GM23338 (cell line): ENCODE measurements around the gene TXLNG. TPM values are rescaled to one million over a fixed set of nuclear protein-coding genes. Genes with fewer than 3 reads are reported as not detected.

Source experiments
- ATAC-seq: fragments of 200-7000 bp; cut with Tn5 transposase; 3 replicates; pipeline ENCODE4 v1.9.1; 2020
- DNase-seq: peaks from one replicate; pipeline ENCODE4 v3.0.0-alpha.2; 2015; ENCODE audit warnings: low spot score
- H2AFZ ChIP-seq: fragments of 200-600 bp; sonication (generic); 2 replicates; pipeline ENCODE4 v1.8.0; 2016; ENCODE audit warnings: antibody characterized with exemption, mild to moderate bottlenecking, moderate library complexity
- H3F3A ChIP-seq: fragments of 200-600 bp; sonication (generic); replicated peaks from 2 replicates; pipeline ENCODE4 v1.8.0; 2017; ENCODE audit warnings: antibody characterized with exemption, mixed run types, low read depth
- H3K27ac ChIP-seq: fragments of 200-600 bp; sonication (generic); 2 replicates; pipeline ENCODE4 v1.6.1; 2016; ENCODE audit warnings: low read depth
- H3K27me3 ChIP-seq: fragments of 200-600 bp; sonication (generic); 2 replicates; pipeline ENCODE4 v1.8.0; 2016; ENCODE audit warnings: mild to moderate bottlenecking, mixed run types, moderate library complexity; ENCODE audit not compliant: insufficient read depth
- H3K36me3 ChIP-seq: fragments of 200-600 bp; sonication (generic); 2 replicates; pipeline ENCODE4 v1.8.0; 2016; ENCODE audit warnings: mild to moderate bottlenecking; ENCODE audit not compliant: insufficient read depth
- H3K4me1 ChIP-seq: fragments of 200-600 bp; sonication (generic); 2 replicates; pipeline ENCODE4 v1.8.0; 2016; ENCODE audit warnings: mild to moderate bottlenecking, moderate library complexity; ENCODE audit not compliant: insufficient read depth
- H3K4me2 ChIP-seq: fragments of 200-600 bp; sonication (generic); 2 replicates; pipeline ENCODE4 v1.7.1; 2017; ENCODE audit warnings: mixed run types
- H3K4me3 ChIP-seq: fragments of 200-600 bp; sonication (generic); 2 replicates; pipeline ENCODE4 v1.6.1; 2016; ENCODE audit warnings: mixed run types
- H3K79me2 ChIP-seq: fragments of 200-600 bp; sonication (generic); replicated peaks from 2 replicates; pipeline ENCODE4 v1.8.0; 2017; ENCODE audit warnings: mild to moderate bottlenecking; ENCODE audit not compliant: insufficient read depth
- H3K9me2 ChIP-seq: fragments of 200-600 bp; sonication (generic); 2 replicates; pipeline ENCODE4 v1.8.0; 2017; ENCODE audit not compliant: insufficient read depth
- H4K20me1 ChIP-seq: fragments of 200-600 bp; sonication (generic); replicated peaks from 2 replicates; pipeline ENCODE4 v1.8.0; 2017; ENCODE audit warnings: mild to moderate bottlenecking; ENCODE audit not compliant: insufficient read depth
- H3K27ac Mint-ChIP-seq: 2 replicates; pipeline ENCODE4 v1.8.0; 2020; ENCODE audit warnings: inconsistent platforms, mild to moderate bottlenecking, moderate library complexity, mixed read lengths
- H3K27me3 Mint-ChIP-seq: 3 replicates; pipeline ENCODE4 v1.8.0; 2022; ENCODE audit warnings: low read depth, mild to moderate bottlenecking, moderate library complexity, mixed read lengths, inconsistent platforms; ENCODE audit not compliant: insufficient read depth, poor library complexity
- H3K36me3 Mint-ChIP-seq: 3 replicates; pipeline ENCODE4 v1.8.0; 2021; ENCODE audit warnings: low read depth, mild to moderate bottlenecking, inconsistent platforms, moderate library complexity, mixed read lengths
- H3K4me1 Mint-ChIP-seq: 3 replicates; pipeline ENCODE4 v1.8.0; 2020; ENCODE audit warnings: mild to moderate bottlenecking, inconsistent platforms, mixed read lengths
- H3K4me3 Mint-ChIP-seq: 3 replicates; pipeline ENCODE4 v1.8.0; 2021; ENCODE audit warnings: moderate library complexity, mild to moderate bottlenecking, inconsistent platforms, mixed read lengths
- H3K9me3 Mint-ChIP-seq: 3 replicates; pipeline ENCODE4 v1.8.0; 2020; ENCODE audit warnings: moderate library complexity, mild to moderate bottlenecking, inconsistent platforms, mixed read lengths
- CREB1 ChIP-seq: fragments of 250-450 bp; sonication (Bioruptor Pico); IDR thresholded peaks from 2 replicates; pipeline ENCODE4 v1.5.0; 2020; ENCODE audit warnings: low read depth, mild to moderate bottlenecking, moderate library complexity
- EZH2 ChIP-seq: fragments of 200-600 bp; sonication (generic); IDR thresholded peaks from one replicate; pipeline ENCODE4 v1.8.0; 2017; ENCODE audit warnings: antibody characterized with exemption, mild to moderate bottlenecking, low read depth; ENCODE audit not compliant: unreplicated experiment
- NANOG ChIP-seq: IDR thresholded peaks from 2 replicates; pipeline ENCODE4 v1.6.1; 2016; ENCODE audit warnings: antibody characterized with exemption, borderline replicate concordance
- POLR2AphosphoS5 ChIP-seq: IDR thresholded peaks from 2 replicates; pipeline ENCODE4 v1.6.1; 2016; ENCODE audit warnings: antibody characterized with exemption, low read depth
- polyA plus RNA-seq: library from polyadenylated mRNA; unstranded; fragments of >200 nt; fragmentation: Nextera tagmentation; extraction: Ambion mirVana; gene quantifications from 2 replicates; pipeline ENCODE4 v1.2.1, GENCODE V29; 2016
- total RNA-seq: library from RNA; depleted of rRNA; stranded (reverse); fragments of >200 nt; shearing (Covaris generic); gene quantifications from 2 replicates; pipeline ENCODE4 v1.2.3, GENCODE V29; 2014
- TF ChIP-seq, protein P1 (sequence below), 2 experiments: fragments of 200-600 bp in 1 of 2; sonication (generic) in 1 of 2; conservative IDR thresholded peaks; 2 replicates each; pipeline versions ENCODE4 v1.5.1 to v1.6.1; 2016 to 2017; ENCODE audit warnings: antibody characterized with exemption in 2 of 2, low read depth in 2 of 2, mild to moderate bottlenecking in 2 of 2, moderate library complexity in 1 of 2
- TF ChIP-seq, protein P2 (sequence below): IDR thresholded peaks from 2 replicates; pipeline ENCODE4 v1.6.1; 2016; ENCODE audit warnings: antibody characterized with exemption
- TF ChIP-seq, protein P3 (sequence below): fragments of 250-450 bp; sonication (Bioruptor Pico); IDR thresholded peaks from 2 replicates; pipeline ENCODE4 v1.5.0; 2020; ENCODE audit warnings: mild to moderate bottlenecking, moderate library complexity

The TXLNG gene
- total and polyA plus RNA-seq, 2 experiments from 2014 or later, result 45.3 to 48.4 TPM

DNA sequence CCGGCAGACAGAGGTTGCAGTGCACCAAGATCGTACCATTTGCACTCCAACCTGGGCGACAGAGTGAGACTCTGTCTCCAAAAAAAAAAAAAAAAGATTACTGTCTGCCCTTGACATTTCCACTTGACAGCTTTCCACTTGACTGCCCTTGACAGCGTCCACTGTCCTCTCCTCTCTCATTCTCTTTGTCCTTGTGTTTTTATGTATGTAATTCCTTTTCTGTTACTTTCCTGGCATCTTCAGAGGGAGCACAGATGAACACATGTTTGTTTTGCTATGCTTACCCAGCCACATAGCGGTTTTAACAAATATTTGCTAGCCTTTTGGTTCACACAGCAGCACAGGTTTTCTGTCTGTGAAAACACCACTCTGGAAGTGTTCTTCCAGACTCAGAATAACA, 40.6 kb upstream of the TXLNG start:
- H4K20me1 ChIP-seq, result no peaks in the 10 kb centered on the region
- no peak overlapping the region for H3K27ac ChIP-seq
- no peaks in the 10 kb centered on the region for H3K4me1 ChIP-seq
- no peaks in the 10 kb centered on the region for H3K27me3 ChIP-seq
- H3K4me3 ChIP-seq, result no peak overlapping the region
- Mint-ChIP-seq H3K27me3 (peaks cover 2% of the 10 kb centered on the region), H3K4me1 (no peaks in the 10 kb centered on the region), H3K36me3 (peaks cover 59% of the 10 kb centered on the region), H3K9me3 (no peaks in the 10 kb centered on the region), H3K27ac (no peak overlapping the region), H3K4me3 (no peak overlapping the region)
- no peak for DNase-seq
- no peaks in the 10 kb centered on the region for H3K9me2 ChIP-seq
- no peak for ATAC-seq
- TF ChIP-seq, protein P1, sequence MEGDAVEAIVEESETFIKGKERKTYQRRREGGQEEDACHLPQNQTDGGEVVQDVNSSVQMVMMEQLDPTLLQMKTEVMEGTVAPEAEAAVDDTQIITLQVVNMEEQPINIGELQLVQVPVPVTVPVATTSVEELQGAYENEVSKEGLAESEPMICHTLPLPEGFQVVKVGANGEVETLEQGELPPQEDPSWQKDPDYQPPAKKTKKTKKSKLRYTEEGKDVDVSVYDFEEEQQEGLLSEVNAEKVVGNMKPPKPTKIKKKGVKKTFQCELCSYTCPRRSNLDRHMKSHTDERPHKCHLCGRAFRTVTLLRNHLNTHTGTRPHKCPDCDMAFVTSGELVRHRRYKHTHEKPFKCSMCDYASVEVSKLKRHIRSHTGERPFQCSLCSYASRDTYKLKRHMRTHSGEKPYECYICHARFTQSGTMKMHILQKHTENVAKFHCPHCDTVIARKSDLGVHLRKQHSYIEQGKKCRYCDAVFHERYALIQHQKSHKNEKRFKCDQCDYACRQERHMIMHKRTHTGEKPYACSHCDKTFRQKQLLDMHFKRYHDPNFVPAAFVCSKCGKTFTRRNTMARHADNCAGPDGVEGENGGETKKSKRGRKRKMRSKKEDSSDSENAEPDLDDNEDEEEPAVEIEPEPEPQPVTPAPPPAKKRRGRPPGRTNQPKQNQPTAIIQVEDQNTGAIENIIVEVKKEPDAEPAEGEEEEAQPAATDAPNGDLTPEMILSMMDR (conservative IDR thresholded peaks at IDR 0.05; ENCODE audit: low read depth in 2 of 2), result no peak
- TF ChIP-seq CREB1 (CRISPR knock-in tag) (no peak), EZH2 (no peak), NANOG (no peak), POLR2AphosphoS5 (no peak)
- TF ChIP-seq, protein P2, sequence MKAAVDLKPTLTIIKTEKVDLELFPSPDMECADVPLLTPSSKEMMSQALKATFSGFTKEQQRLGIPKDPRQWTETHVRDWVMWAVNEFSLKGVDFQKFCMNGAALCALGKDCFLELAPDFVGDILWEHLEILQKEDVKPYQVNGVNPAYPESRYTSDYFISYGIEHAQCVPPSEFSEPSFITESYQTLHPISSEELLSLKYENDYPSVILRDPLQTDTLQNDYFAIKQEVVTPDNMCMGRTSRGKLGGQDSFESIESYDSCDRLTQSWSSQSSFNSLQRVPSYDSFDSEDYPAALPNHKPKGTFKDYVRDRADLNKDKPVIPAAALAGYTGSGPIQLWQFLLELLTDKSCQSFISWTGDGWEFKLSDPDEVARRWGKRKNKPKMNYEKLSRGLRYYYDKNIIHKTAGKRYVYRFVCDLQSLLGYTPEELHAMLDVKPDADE, result no peak
- TF ChIP-seq, protein P3, sequence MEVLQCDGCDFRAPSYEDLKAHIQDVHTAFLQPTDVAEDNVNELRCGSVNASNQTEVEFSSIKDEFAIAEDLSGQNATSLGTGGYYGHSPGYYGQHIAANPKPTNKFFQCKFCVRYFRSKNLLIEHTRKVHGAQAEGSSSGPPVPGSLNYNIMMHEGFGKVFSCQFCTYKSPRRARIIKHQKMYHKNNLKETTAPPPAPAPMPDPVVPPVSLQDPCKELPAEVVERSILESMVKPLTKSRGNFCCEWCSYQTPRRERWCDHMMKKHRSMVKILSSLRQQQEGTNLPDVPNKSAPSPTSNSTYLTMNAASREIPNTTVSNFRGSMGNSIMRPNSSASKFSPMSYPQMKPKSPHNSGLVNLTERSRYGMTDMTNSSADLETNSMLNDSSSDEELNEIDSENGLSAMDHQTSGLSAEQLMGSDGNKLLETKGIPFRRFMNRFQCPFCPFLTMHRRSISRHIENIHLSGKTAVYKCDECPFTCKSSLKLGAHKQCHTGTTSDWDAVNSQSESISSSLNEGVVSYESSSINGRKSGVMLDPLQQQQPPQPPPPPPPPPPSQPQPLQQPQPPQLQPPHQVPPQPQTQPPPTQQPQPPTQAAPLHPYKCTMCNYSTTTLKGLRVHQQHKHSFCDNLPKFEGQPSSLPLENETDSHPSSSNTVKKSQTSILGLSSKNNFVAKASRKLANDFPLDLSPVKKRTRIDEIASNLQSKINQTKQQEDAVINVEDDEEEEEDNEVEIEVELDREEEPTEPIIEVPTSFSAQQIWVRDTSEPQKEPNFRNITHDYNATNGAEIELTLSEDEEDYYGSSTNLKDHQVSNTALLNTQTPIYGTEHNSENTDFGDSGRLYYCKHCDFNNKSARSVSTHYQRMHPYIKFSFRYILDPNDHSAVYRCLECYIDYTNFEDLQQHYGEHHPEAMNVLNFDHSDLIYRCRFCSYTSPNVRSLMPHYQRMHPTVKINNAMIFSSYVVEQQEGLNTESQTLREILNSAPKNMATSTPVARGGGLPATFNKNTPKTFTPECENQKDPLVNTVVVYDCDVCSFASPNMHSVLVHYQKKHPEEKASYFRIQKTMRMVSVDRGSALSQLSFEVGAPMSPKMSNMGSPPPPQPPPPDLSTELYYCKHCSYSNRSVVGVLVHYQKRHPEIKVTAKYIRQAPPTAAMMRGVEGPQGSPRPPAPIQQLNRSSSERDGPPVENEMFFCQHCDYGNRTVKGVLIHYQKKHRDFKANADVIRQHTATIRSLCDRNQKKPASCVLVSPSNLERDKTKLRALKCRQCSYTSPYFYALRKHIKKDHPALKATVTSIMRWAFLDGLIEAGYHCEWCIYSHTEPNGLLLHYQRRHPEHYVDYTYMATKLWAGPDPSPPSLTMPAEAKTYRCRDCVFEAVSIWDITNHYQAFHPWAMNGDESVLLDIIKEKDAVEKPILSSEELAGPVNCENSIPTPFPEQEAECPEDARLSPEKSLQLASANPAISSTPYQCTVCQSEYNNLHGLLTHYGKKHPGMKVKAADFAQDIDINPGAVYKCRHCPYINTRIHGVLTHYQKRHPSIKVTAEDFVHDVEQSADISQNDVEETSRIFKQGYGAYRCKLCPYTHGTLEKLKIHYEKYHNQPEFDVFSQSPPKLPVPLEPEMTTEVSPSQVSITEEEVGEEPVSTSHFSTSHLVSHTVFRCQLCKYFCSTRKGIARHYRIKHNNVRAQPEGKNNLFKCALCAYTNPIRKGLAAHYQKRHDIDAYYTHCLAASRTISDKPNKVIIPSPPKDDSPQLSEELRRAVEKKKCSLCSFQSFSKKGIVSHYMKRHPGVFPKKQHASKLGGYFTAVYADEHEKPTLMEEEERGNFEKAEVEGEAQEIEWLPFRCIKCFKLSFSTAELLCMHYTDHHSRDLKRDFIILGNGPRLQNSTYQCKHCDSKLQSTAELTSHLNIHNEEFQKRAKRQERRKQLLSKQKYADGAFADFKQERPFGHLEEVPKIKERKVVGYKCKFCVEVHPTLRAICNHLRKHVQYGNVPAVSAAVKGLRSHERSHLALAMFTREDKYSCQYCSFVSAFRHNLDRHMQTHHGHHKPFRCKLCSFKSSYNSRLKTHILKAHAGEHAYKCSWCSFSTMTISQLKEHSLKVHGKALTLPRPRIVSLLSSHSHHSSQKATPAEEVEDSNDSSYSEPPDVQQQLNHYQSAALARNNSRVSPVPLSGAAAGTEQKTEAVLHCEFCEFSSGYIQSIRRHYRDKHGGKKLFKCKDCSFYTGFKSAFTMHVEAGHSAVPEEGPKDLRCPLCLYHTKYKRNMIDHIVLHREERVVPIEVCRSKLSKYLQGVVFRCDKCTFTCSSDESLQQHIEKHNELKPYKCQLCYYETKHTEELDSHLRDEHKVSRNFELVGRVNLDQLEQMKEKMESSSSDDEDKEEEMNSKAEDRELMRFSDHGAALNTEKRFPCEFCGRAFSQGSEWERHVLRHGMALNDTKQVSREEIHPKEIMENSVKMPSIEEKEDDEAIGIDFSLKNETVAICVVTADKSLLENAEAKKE (CRISPR knock-in tag), result no peak
- H3F3A ChIP-seq, result no peaks in the 10 kb centered on the region
- peaks cover 9% of the 10 kb centered on the region; the same call in 1 of the 2 replicates for H3K36me3 ChIP-seq
- no peak overlapping the region for H3K4me2 ChIP-seq
- H2AFZ ChIP-seq, result no peak overlapping the region
- no peaks in the 10 kb centered on the region for H3K79me2 ChIP-seq
